Measurements from ENCODE around the gene PLEKHM3. TPM values are rescaled to one million over a fixed set of nuclear protein-coding genes. Genes with fewer than 3 reads are reported as not detected.

The PLEKHM3 gene
- total and polyA plus RNA-seq, 2 of the 13 experiments (the other 11 are each of a cell fraction or from before 2014, with no cell fraction given) = 4.5 to 4.7 TPM

GRCh38 chr2:207819839-207820784 is 205.2 kb downstream of the PLEKHM3 start (continued):
- TF ChIP-seq ZNF253 (CRISPR knock-in tag; IDR thresholded peaks at IDR 0.05; ENCODE audit: borderline replicate concordance) (no peak), ARID4A (CRISPR knock-in tag; IDR thresholded peaks at IDR 0.05; ENCODE audit: borderline replicate concordance) (peak; percentile 77; the same call in 1 of the 2 replicates), NRL (CRISPR knock-in tag; IDR thresholded peaks at IDR 0.05; ENCODE audit: borderline replicate concordance) (no peak), ZNF569 (CRISPR knock-in tag; IDR thresholded peaks at IDR 0.05; ENCODE audit: borderline replicate concordance) (no peak), NFYC (CRISPR knock-in tag; IDR thresholded peaks at IDR 0.05) (no peak; the same call in 1 of the 2 replicates), RBFOX2 (IDR thresholded peaks at IDR 0.05; ENCODE audit: low read depth, low read length) (peak; percentile 46; the same call in 1 of the 2 replicates), ARHGAP35 (CRISPR knock-in tag; IDR thresholded peaks at IDR 0.05; ENCODE audit: borderline replicate concordance) (no peak), CERS6 (CRISPR knock-in tag; IDR thresholded peaks at IDR 0.05) (no peak), ZNF580 (CRISPR knock-in tag; IDR thresholded peaks at IDR 0.05; ENCODE audit: borderline replicate concordance, low read depth) (peak; percentile 46; the same call in 1 of the 2 replicates), ONECUT2 (CRISPR knock-in tag; IDR thresholded peaks at IDR 0.05) (peak; percentile 38; the same call in 1 of the 2 replicates), CBX1 (IDR thresholded peaks at IDR 0.05; ENCODE audit: low read depth) (peak; percentile 28), HOXA9 (CRISPR knock-in tag; IDR thresholded peaks at IDR 0.05; ENCODE audit: borderline replicate concordance) (no peak), ZNF354B (CRISPR knock-in tag; IDR thresholded peaks at IDR 0.05) (no peak), ZNF331 (CRISPR knock-in tag; IDR thresholded peaks at IDR 0.05) (peak; percentile 64), TMF1 (CRISPR knock-in tag; IDR thresholded peaks at IDR 0.05; ENCODE audit: low read depth) (no peak), TFDP1 (CRISPR knock-in tag; IDR thresholded peaks at IDR 0.05; ENCODE audit: borderline replicate concordance) (peak; percentile 51; the same call in 1 of the 2 replicates), ZNF75D (CRISPR knock-in tag; IDR thresholded peaks at IDR 0.05; ENCODE audit: borderline replicate concordance) (no peak), SNAPC2 (CRISPR knock-in tag; IDR thresholded peaks at IDR 0.05) (0 out of 2 replicates have a peak, but pooled peaks have one; percentile 45), ZNF34 (CRISPR knock-in tag; IDR thresholded peaks at IDR 0.05; ENCODE audit: borderline replicate concordance) (no peak; the same call in 1 of the 2 replicates)

Data from HepG2 (cell line).